GM15510 (cell line): ENCODE data around the gene PRLH.

Experiments used
- POLR2A ChIP-seq: IDR thresholded peaks from 3 replicates; pipeline ENCODE4 v1.6.1; 2011; ENCODE audit warnings: borderline replicate concordance; ENCODE audit not compliant: insufficient read length; ENCODE audit errors: extremely low read depth

The PRLH gene

GRCh38 chr2:237551071-237551574 is 15.3 kb upstream of the PRLH start:
- TF ChIP-seq POLR2A: no peak

DNA sequence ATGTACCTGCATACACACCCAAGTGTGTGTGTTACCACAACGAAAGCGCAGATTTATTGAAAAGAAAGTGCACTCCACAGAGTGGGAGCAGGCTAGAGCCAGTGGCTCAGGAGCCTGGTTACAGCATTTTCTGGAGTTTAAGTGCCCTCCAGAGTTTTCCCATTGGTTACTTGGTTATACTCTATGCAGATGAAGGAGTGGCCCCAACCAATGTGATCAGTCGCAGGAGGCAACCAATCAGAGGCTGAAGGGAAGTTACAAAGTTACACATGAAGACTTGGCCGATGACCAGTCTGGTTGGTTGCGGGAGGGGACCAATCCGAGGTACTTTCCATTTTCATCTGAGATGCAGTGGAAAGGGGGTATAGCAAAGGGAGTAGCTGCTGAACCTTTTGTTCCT is 13.5 kb upstream of the PRLH start:
- TF ChIP-seq POLR2A: no peak

- no peak for TF ChIP-seq POLR2A
Observed at GRCh38 chr2:237553948-237554347, 12.4 kb upstream of the PRLH start.

- TF ChIP-seq POLR2A: no peak
Observed at GRCh38 chr2:237555560-237555959, 10.8 kb upstream of the PRLH start.

DNA sequence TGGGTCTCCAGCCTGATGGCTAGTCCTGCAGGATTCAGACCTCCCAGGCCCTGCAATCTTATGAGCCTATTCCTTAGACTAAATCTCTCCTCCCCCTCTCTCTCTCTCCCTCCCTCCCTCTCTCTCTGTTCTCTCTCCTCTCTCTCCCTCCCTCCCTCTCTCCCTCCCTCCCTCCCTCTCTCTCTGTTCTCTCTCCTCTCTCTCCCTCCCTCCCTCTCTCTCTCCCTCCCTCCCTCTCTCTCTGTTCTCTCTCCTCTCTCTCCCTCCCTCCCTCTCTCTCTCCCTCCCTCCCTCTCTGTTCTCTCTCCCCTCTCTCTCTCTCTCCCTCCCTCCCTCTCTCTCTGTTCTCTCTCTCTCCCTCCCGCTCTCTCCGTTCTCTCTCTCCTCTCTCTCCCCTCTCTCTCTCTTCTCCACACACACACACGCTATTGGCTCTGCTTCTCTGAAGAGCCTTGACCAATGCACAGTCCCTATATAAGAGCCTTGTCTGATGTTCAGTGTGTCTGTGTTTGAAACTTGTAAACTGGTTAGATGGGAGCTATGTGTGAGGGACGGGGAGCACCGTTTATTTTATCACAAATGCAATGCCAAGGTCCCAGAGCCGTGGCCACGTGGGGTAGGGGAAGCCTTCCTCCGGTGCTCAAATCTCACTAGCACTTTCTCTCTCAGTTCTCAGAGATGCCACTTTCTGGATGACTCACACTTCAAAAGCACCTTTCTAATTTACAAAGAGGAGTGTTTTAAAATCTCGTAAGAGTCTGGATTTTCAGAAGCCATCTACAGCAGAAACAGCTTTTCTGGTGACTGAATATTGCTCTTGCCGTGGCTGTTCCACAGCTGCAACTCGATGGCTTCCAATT is 9.4 kb upstream of the PRLH start:
- no peak for TF ChIP-seq POLR2A

DNA sequence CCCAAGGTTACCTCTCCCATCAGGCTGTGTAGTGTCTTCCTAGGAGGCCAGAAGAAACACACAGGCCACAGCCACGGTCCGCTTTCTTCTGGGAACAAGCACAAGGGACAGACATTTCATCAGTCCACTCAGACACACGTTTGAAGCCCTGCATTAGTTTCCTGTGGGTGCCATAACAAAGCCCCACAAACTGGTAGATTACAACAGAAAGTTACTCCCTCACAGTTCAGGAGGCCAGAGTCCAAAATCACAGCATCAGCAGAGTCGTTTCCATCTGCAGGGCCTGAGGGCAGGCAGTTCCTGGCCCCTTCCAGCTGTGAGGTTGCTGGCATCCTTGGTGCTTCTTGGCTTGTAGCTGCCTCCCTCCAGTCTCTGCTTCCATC is 8.8 kb upstream of the PRLH start:
- TF ChIP-seq POLR2A: no peak

GRCh38 chr2:237558961-237559641 is 7.3 kb upstream of the PRLH start:
- no peak for TF ChIP-seq POLR2A

GRCh38 chr2:237561221-237561620 is 5.2 kb upstream of the PRLH start:
- no peak for TF ChIP-seq POLR2A

DNA sequence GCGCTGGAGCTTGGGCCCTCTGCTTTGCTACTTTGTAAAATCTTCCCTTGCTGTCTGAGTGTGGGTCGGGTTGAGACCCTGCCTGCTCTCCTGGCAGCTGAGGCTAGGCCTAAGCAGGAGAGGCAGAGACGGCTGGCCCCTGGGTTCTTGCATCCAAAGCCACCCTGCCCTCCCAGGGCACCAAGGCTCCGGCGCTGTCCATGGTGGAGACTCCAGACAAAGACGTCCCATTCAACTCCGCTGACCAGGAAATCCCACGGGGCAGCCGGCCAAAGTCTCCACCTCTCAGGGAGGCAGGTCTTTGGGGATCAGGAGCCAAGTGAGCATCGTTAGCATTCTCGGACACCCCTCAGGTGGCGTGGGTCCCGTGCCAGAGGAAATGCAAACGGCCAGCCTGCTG is 2.6 kb upstream of the PRLH start:
- TF ChIP-seq POLR2A: no peak

- no peak for TF ChIP-seq POLR2A
Observed at GRCh38 chr2:237564526-237565131, 1.7 kb upstream of the PRLH start.

- TF ChIP-seq POLR2A: no peak
Observed at GRCh38 chr2:237565974-237566373, 400 bp upstream of the PRLH start.

DNA sequence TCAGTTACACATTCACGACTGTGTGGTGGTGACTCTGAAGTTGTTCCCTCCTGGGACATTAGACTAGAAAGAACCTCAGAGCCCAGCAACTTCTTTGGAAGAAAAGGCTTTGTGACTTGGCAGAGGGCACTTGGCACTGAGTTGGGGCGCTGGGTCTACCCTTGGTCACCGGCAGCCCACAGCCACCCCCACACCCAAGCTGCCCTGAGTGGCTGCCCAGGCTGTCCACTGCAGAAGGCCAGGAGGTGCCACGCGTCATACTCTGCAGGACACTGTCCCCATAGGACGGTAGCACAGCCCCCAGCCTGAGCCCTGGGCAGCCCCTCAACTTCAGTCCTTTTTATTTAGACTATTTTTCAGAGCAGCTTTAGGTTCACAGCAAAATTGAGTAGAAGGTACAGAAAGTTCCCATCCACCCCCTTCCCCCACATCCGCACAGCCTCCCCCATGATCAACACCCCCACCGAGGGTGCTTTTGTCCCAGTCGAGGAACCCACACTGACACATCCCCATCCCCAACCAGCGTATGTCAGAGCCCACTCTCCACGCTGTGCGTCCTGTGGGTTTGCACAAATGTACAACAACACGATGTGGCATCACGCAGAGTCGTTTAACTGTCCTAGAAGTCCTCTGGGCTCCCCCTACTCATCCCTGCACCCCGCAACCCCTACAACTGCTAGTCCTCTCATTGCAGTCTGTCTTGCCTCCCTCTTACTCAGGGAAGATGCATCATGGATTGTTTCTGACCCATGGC is 1.1 kb downstream of the PRLH start:
- no peak for TF ChIP-seq POLR2A

DNA sequence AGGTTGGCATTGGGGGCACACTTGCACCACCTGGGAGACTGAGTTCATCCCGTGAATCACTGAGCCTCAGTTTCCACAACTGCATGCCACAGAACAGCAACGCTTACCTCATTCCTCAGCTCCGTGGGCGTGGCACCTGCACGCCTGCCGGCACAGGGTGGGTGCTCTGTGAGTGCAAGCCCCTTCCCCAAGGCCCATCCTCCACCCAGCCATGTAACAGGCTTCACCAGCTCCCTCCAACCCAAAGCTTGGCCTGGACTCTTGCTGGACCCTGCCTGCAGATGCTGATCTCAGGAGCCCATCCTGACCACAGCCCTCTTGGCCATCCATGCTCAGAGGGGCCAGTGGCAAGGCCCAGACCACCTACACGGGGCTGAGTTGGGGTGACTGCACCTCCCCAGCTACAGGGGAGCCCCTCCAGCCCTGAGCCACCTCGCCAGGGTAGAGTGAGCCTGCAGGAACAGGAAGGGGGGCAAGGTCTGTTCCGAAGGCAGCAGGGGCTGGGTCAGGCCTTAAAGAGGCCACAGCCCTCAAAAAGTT is 1.8 kb downstream of the PRLH start:
- TF ChIP-seq POLR2A: no peak

GRCh38 chr2:237569041-237569440 is 2.7 kb downstream of the PRLH start:
- no peak for TF ChIP-seq POLR2A
